Measurements from ENCODE around the gene CSAD. TPM values are rescaled to one million over a fixed set of nuclear protein-coding genes. Genes with fewer than 3 reads are reported as not detected.

Gene CSAD
- total and polyA plus RNA-seq, 7 experiments from 2014 or later, result 1.3 to 76.3 (median 66.0) TPM

DNA sequence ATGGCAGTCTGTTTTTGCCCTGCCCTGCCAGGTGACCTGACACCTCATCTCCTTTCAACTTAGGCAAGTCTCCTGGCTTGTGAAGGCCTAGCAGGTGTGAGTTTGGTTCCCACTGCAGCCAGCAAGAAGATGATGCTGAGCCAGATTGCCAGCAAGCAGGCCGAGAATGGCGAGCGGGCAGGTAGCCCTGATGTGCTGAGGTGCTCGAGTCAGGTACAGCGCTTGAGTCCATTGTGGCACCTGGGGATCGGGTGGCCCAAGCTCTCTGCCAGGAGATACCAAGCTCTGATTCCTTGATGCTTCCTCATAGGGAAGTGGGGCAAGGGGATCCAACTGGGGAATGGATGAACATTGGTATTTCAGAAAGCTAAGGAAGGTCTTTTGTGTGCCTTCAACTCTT lies 4.1 kb upstream of the CSAD start:
- Histone ChIP-seq H3K9me3 (ENCODE audit: control insufficient read depth in 2 of 3, low read length in 3 of 3) (no peaks in the 10 kb centered on the region), H3K27ac (ENCODE audit: low read depth, low read length) (peak overlapping the region; percentile 22), H3K27me3 (ENCODE audit: control insufficient read depth in 2 of 2, insufficient read depth in 2 of 2, low read length in 2 of 2) (no peaks in the 10 kb centered on the region), H3K36me3 (ENCODE audit: control insufficient read depth in 2 of 3, insufficient read depth in 3 of 3, low read length in 3 of 3) (peaks cover 20 to 77% (median 27%) of the 10 kb centered on the region in 3 experiments), H3K4me1 (ENCODE audit: control insufficient read depth in 2 of 2, insufficient read depth in 2 of 2, low read length in 2 of 2) (peaks cover 26 to 43% of the 10 kb centered on the region in 2 donors), H3K4me3 (ENCODE audit: low read length) (no peak overlapping the region)
- no peak for DNase-seq
- no peaks in the 10 kb centered on the region for H3K27me3 Mint-ChIP-seq
- POLR2A ChIA-PET, result interaction anchor here (0.9 to 12.2 kb wide), 4 partner anchors 9 to 36 kb away, joined by 3 to 217 read pairs (median 3); no protein-coding TSS in a partner anchor
- intact Hi-C loops (cut with micrococcal nuclease), result loop anchor here (1.0 to 5.0 kb wide), 2 partner anchors 26 to 267 kb away; partner anchors contain the start of gene PCBP2 (in 1 of the 2)
- ATAC-seq, result no peak
- peaks cover 41 to 67% (median 57%) of the 10 kb centered on the region in 7 donors for H3K4me1 Mint-ChIP-seq
- peak overlapping the region in 7 of 10 donors; percentile 27 to 84 (median 37) for H3K4me3 Mint-ChIP-seq
- H3K9me3 Mint-ChIP-seq, result peaks cover 0 to 3% (median 0%) of the 10 kb centered on the region in 11 donors
- CTCF ChIA-PET, result interaction anchor here (0.6 to 1.5 kb wide), 6 partner anchors 14 to 314 kb away, joined by 3 to 5 read pairs (median 4); partner anchors contain the start of gene ESPL1
- peaks cover 13 to 57% (median 41%) of the 10 kb centered on the region in 5 donors for H3K36me3 Mint-ChIP-seq
- H3K27ac Mint-ChIP-seq, result peak overlapping the region in 8 of 9 donors; percentile 8 to 86 (median 46)

DNA sequence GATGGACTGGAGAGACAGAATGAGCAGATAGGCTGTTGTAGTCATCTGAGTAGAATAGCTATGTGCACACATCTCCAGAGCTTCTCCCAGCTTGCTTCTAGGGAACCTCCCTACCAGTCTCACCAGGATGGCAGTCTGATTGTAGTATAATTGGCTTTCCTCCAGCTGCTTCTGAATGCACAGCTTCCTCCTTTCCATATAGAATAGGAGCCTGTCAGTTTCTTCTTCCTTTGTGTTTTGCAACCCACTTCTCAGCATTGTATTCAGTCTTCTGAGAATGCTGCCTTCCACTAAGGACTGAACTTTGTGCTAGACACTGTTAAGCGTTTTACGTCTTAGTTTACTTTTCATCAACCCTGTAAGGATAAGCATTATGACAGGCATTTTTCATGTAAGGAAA lies 2.2 kb upstream of the CSAD start:
- intact Hi-C loops (cut with micrococcal nuclease), result loop anchor here in 1 of 2 donors (5.0 kb wide), 1 partner anchor 269 kb away; the partner anchor contains the start of gene PCBP2
- Histone ChIP-seq H3K4me3 (ENCODE audit: low read length) (no peak overlapping the region), H3K27me3 (ENCODE audit: control insufficient read depth in 2 of 2, insufficient read depth in 2 of 2, low read length in 2 of 2) (no peaks in the 10 kb centered on the region), H3K9me3 (ENCODE audit: control insufficient read depth in 2 of 3, low read length in 3 of 3) (no peaks in the 10 kb centered on the region), H3K36me3 (ENCODE audit: control insufficient read depth in 2 of 3, insufficient read depth in 3 of 3, low read length in 3 of 3) (peaks cover 15 to 60% (median 27%) of the 10 kb centered on the region in 3 experiments), H3K27ac (ENCODE audit: low read depth, low read length) (peak overlapping the region; percentile 52), H3K4me1 (ENCODE audit: control insufficient read depth in 2 of 2, insufficient read depth in 2 of 2, low read length in 2 of 2) (peaks cover 30 to 50% of the 10 kb centered on the region in 2 donors)
- ChIA-PET POLR2A (interaction anchor here (0.8 to 12.2 kb wide), 6 partner anchors 8 to 74 kb away, joined by 3 to 217 read pairs (median 40); partner anchors contain the start of gene ITGB7), CTCF (interaction anchor here (0.6 to 3.6 kb wide), 5 partner anchors 10 to 55 kb away, joined by 3 to 26 read pairs (median 3); no protein-coding TSS in a partner anchor)
- ATAC-seq (no peak), DNase-seq (no peak)
- Mint-ChIP-seq H3K4me3 (peak overlapping the region; percentile 84 to 98 (median 91)), H3K36me3 (peaks cover 13 to 57% (median 39%) of the 10 kb centered on the region in 5 donors), H3K9me3 (peaks cover 0 to 3% (median 0%) of the 10 kb centered on the region in 11 donors), H3K27ac (peak overlapping the region in 7 of 9 donors; percentile 14 to 97 (median 57)), H3K4me1 (peaks cover 48 to 70% (median 59%) of the 10 kb centered on the region in 7 donors), H3K27me3 (no peaks in the 10 kb centered on the region)

DNA sequence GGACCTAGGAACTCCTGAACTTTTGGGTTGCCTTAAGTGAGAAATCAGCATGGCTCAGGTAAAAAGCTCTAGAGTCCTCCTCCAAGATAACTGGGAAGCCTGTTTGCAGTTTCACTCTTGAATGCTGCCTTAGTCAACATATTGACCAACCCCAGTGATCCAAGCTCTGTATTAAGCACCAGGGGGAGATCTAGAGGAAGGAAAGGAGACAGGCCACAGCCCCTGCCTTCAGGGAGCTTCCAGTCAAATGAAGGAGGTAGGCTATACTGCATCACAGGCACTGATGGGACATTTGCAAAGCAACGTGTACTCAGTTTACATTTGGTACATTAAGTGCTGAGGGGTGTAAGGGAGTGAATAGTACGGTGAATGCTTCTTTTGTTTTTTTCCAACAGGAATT lies 1.2 kb upstream of the CSAD start:
- Histone ChIP-seq H3K4me1 (ENCODE audit: control insufficient read depth in 2 of 2, insufficient read depth in 2 of 2, low read length in 2 of 2) (peaks cover 30 to 50% of the 10 kb centered on the region in 2 donors), H3K9me3 (ENCODE audit: control insufficient read depth in 2 of 3, low read length in 3 of 3) (no peaks in the 10 kb centered on the region), H3K36me3 (ENCODE audit: control insufficient read depth in 2 of 3, insufficient read depth in 3 of 3, low read length in 3 of 3) (peaks cover 15 to 50% (median 27%) of the 10 kb centered on the region in 3 experiments), H3K27me3 (ENCODE audit: control insufficient read depth in 2 of 2, insufficient read depth in 2 of 2, low read length in 2 of 2) (no peaks in the 10 kb centered on the region), H3K27ac (ENCODE audit: low read depth, low read length) (peak overlapping the region; percentile 52), H3K4me3 (ENCODE audit: low read length) (peak overlapping the region; percentile 89)
- DNase-seq (no peak), ATAC-seq (no peak)
- peaks cover 0 to 3% (median 0%) of the 10 kb centered on the region in 11 donors for H3K9me3 Mint-ChIP-seq
- H3K27ac Mint-ChIP-seq, result peak overlapping the region; percentile 38 to 97 (median 90)
- peaks cover 11 to 48% (median 32%) of the 10 kb centered on the region in 5 donors for H3K36me3 Mint-ChIP-seq
- H3K4me1 Mint-ChIP-seq, result peaks cover 47 to 66% (median 59%) of the 10 kb centered on the region in 7 donors
- intact Hi-C loops (cut with micrococcal nuclease), result loop anchor here (2.0 to 5.0 kb wide), 3 partner anchors 135 to 270 kb away; partner anchors contain the start of gene PCBP2 (in 1 of the 2)
- CTCF ChIA-PET, result interaction anchor here (0.9 to 3.6 kb wide), 7 partner anchors 15 to 163 kb away, joined by 3 to 26 read pairs (median 4); no protein-coding TSS in a partner anchor
- POLR2A ChIA-PET, result interaction anchor here (1.0 to 12.2 kb wide), 10 partner anchors 9 to 113 kb away, joined by 3 to 217 read pairs (median 18); partner anchors contain the start of genes ESPL1, ITGB7 and PFDN5
- no peaks in the 10 kb centered on the region for H3K27me3 Mint-ChIP-seq
- peak overlapping the region; percentile 84 to 98 (median 91) for H3K4me3 Mint-ChIP-seq

DNA sequence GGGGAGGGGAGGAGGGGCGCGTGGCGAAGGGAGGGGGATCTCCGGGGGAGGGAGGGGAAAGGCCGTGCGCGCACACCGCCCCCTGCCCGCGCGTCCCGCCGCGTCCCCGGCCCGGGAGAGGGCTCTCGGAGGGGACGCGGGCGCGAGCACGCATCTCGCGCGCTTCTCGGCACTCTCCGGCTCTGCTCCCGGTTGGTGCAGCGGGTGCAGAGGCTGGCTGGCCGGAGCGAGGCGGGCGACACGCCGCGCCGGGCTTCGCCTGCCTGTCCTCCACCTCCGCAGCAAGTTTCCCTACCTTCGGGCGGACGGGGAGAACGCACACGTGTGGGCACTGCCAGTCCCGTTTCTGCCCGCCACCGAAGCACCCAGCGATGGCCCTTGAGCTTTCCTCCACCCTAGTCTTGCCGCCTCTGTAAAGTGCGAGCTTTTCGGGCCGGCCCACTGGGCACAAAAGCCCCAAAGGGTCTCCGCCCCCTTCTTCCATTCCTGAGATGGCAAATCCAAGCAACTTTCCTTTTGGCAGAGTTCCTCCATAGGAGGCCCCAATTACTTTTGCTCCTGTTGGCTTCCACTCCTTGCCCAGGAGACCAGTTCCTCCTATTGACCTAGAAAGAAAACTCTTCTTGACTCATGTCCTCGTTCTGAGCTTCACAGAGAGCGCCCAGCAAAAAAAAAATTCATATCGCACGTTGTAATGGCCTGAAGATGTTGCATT lies 363 bp upstream of the CSAD start:
- ChIA-PET CTCF (interaction anchor here (0.6 to 3.6 kb wide), 14 partner anchors 9 to 330 kb away, joined by 3 to 26 read pairs (median 4); partner anchors contain the start of gene MYG1), POLR2A (interaction anchor here (0.8 to 12.2 kb wide), 21 partner anchors 10 to 571 kb away, joined by 3 to 217 read pairs (median 7); partner anchors contain the start of genes ESPL1, ITGB7, MYG1 and PFDN5)
- H3K27me3 Mint-ChIP-seq, result no peaks in the 10 kb centered on the region
- peak overlapping the region; percentile 92 for H3K27ac ChIP-seq (ENCODE audit: low read depth, low read length)
- peaks cover 45 to 61% (median 58%) of the 10 kb centered on the region in 7 donors for H3K4me1 Mint-ChIP-seq
- peak in 1 of 9 donors; percentile 84 for DNase-seq
- intact Hi-C loops (cut with micrococcal nuclease), result loop anchor here (1.0 to 5.0 kb wide), 23 partner anchors 9 to 320 kb away; partner anchors contain the start of genes AAAS (in 2 of the 2), EIF4B (in 2 of the 2), ESPL1 (in 2 of the 2) and MYG1 (in 2 of the 2)
- peaks cover 30 to 50% of the 10 kb centered on the region in 2 donors for H3K4me1 ChIP-seq (ENCODE audit: control insufficient read depth in 2 of 2, insufficient read depth in 2 of 2, low read length in 2 of 2)
- H3K4me3 Mint-ChIP-seq, result peak overlapping the region; percentile 84 to 98 (median 91)
- H3K9me3 ChIP-seq (ENCODE audit: control insufficient read depth in 2 of 3, low read length in 3 of 3), result no peaks in the 10 kb centered on the region
- peak; percentile 61 for ATAC-seq
- H3K36me3 Mint-ChIP-seq, result peaks cover 7 to 39% (median 25%) of the 10 kb centered on the region in 5 donors
- peak overlapping the region; percentile 89 for H3K4me3 ChIP-seq (ENCODE audit: low read length)
- H3K27me3 ChIP-seq (ENCODE audit: control insufficient read depth in 2 of 2, insufficient read depth in 2 of 2, low read length in 2 of 2), result no peaks in the 10 kb centered on the region
- peaks cover 11 to 42% (median 23%) of the 10 kb centered on the region in 3 experiments for H3K36me3 ChIP-seq (ENCODE audit: control insufficient read depth in 2 of 3, insufficient read depth in 3 of 3, low read length in 3 of 3)
- H3K9me3 Mint-ChIP-seq, result peaks cover 0 to 3% (median 0%) of the 10 kb centered on the region in 11 donors
- H3K27ac Mint-ChIP-seq, result peak overlapping the region; percentile 90 to 98 (median 93)

DNA sequence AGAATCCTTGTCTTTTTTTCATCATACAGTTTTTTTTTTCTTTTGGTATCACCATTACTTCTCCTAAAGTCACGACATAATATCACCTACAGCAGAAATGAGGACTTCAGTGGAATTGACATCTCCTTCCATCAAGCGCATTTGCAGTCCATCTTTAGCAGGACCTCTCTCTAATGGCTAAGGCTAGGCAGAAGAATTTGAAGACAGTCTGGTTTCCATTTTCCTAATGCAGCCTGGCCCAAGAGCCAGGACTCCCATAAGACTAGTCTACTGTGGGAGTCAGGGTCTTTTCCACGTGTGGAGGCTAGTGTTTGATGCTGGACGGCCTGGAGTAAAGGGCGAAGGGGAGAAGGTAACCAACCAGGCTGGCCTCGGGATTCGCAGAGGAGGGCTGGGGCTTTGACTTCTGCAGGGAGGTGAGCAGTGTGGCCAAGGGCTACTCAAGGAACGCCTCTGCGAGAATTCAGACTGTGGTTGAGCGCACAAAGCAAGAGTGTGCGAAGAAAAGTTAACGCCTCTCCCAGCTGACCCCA lies 972 bp downstream of the CSAD start:
- ChIA-PET CTCF (interaction anchor here (1.0 to 3.6 kb wide), 8 partner anchors 11 to 165 kb away, joined by 3 to 26 read pairs (median 5); partner anchors contain the start of gene MYG1), POLR2A (interaction anchor here (0.5 to 12.2 kb wide), 23 partner anchors 12 to 283 kb away, joined by 3 to 217 read pairs (median 7); partner anchors contain the start of genes ESPL1, ITGB7, MYG1 and PFDN5)
- Histone ChIP-seq H3K4me3 (ENCODE audit: low read length) (peak overlapping the region; percentile 89), H3K4me1 (ENCODE audit: control insufficient read depth in 2 of 2, insufficient read depth in 2 of 2, low read length in 2 of 2) (peaks cover 30 to 41% of the 10 kb centered on the region in 2 donors), H3K36me3 (ENCODE audit: control insufficient read depth in 2 of 3, insufficient read depth in 3 of 3, low read length in 3 of 3) (peaks cover 9 to 29% (median 9%) of the 10 kb centered on the region in 3 experiments), H3K9me3 (ENCODE audit: control insufficient read depth in 2 of 3, low read length in 3 of 3) (no peaks in the 10 kb centered on the region), H3K27me3 (ENCODE audit: control insufficient read depth in 2 of 2, insufficient read depth in 2 of 2, low read length in 2 of 2) (no peaks in the 10 kb centered on the region), H3K27ac (ENCODE audit: low read depth, low read length) (peak overlapping the region; percentile 92)
- DNase-seq (peak in 1 of 9 donors; percentile 17), ATAC-seq (peak; percentile 0)
- Mint-ChIP-seq H3K36me3 (peaks cover 5 to 27% (median 20%) of the 10 kb centered on the region in 5 donors), H3K4me3 (peak overlapping the region; percentile 84 to 98 (median 91)), H3K27me3 (no peaks in the 10 kb centered on the region), H3K27ac (peak overlapping the region; percentile 93 to 98 (median 97)), H3K4me1 (peaks cover 40 to 54% (median 50%) of the 10 kb centered on the region in 7 donors), H3K9me3 (peaks cover 0 to 3% (median 0%) of the 10 kb centered on the region in 11 donors)
- intact Hi-C loops (cut with micrococcal nuclease), result loop anchor here (1.0 to 5.0 kb wide), 23 partner anchors 11 to 322 kb away; partner anchors contain the start of genes AAAS (in 2 of the 2), EIF4B (in 2 of the 2), ESPL1 (in 2 of the 2) and MYG1 (in 2 of the 2)

Data from naive thymus-derived CD4-positive, alpha-beta T cell (primary cell).